ENCODE data around the gene PEA15.

PEA15 gene

GRCh38 chr1:160179336-160179735 lies 25.8 kb upstream of the PEA15 start:
- DNase-seq, result peak in 10 of 56 donors; percentile 9 to 46 (median 36)

- DNase-seq, result no peak
Measured at GRCh38 chr1:160186246-160186645, 18.9 kb upstream of the PEA15 start.

- DNase-seq, result no peak
Measured at GRCh38 chr1:160186729-160187128, 18.5 kb upstream of the PEA15 start.

- DNase-seq, result no peak
Measured at GRCh38 chr1:160187407-160187806, 17.8 kb upstream of the PEA15 start.

GRCh38 chr1:160188341-160188740 lies 16.8 kb upstream of the PEA15 start:
- DNase-seq, result no peak

GRCh38 chr1:160189649-160190625 lies 15.2 kb upstream of the PEA15 start, which contains the start of gene CASQ1:
CASQ1 (plus strand) TSS chr1:160190575; CDS start chr1:160190752, 177 bp downstream.
- DNase-seq, result peak in 7 of 56 donors; percentile 12 to 47 (median 28)

GRCh38 chr1:160191756-160192155 lies 13.4 kb upstream of the PEA15 start:
- no peak for DNase-seq

GRCh38 chr1:160192234-160192633 lies 12.9 kb upstream of the PEA15 start:
- no peak for DNase-seq

- DNase-seq, result peak in 54 of 56 donors; percentile 16 to 92 (median 72)
Measured at GRCh38 chr1:160193091-160193819, 11.9 kb upstream of the PEA15 start.

- no peak for DNase-seq
Measured at GRCh38 chr1:160193832-160194736, 11.1 kb upstream of the PEA15 start.

- no peak for DNase-seq
Measured at GRCh38 chr1:160194737-160195059, 10.5 kb upstream of the PEA15 start.

- DNase-seq, result no peak
Measured at GRCh38 chr1:160196143-160196542, 9.0 kb upstream of the PEA15 start.

- DNase-seq, result peak in 18 of 56 donors; percentile 5 to 74 (median 24)
Measured at GRCh38 chr1:160197231-160197630, 8.0 kb upstream of the PEA15 start.

- no peak for DNase-seq
Measured at GRCh38 chr1:160200786-160201185, 4.4 kb upstream of the PEA15 start.

- peak in 12 of 56 donors; percentile 22 to 71 (median 36) for DNase-seq
Measured at GRCh38 chr1:160204526-160205241, 500 bp upstream of the PEA15 start.

- peak in 27 of 56 donors; percentile 24 to 83 (median 45) for DNase-seq
Measured at GRCh38 chr1:160206036-160206389, 829 bp downstream of the PEA15 start.

- DNase-seq, result peak in 5 of 56 donors; percentile 7 to 58 (median 25)
Measured at GRCh38 chr1:160206421-160207117, 1.4 kb downstream of the PEA15 start.

GRCh38 chr1:160207118-160207650 lies 2.0 kb downstream of the PEA15 start:
- DNase-seq, result no peak

- no peak for DNase-seq
Measured at GRCh38 chr1:160207771-160208556, 2.8 kb downstream of the PEA15 start.

Data from nucleus accumbens (tissue), 56 donors.